ENCODE results near the gene PRR7. TPM values are rescaled to one million over a fixed set of nuclear protein-coding genes. Genes with fewer than 3 reads are reported as not detected.
A peak's percentile ranks its signal among the peaks of the same experiment; 100 is the strongest.

Gene PRR7
- polyA plus RNA-seq, 1 of the 3 experiments (the other 2 are of a cell fraction), result 17.1 TPM

DNA sequence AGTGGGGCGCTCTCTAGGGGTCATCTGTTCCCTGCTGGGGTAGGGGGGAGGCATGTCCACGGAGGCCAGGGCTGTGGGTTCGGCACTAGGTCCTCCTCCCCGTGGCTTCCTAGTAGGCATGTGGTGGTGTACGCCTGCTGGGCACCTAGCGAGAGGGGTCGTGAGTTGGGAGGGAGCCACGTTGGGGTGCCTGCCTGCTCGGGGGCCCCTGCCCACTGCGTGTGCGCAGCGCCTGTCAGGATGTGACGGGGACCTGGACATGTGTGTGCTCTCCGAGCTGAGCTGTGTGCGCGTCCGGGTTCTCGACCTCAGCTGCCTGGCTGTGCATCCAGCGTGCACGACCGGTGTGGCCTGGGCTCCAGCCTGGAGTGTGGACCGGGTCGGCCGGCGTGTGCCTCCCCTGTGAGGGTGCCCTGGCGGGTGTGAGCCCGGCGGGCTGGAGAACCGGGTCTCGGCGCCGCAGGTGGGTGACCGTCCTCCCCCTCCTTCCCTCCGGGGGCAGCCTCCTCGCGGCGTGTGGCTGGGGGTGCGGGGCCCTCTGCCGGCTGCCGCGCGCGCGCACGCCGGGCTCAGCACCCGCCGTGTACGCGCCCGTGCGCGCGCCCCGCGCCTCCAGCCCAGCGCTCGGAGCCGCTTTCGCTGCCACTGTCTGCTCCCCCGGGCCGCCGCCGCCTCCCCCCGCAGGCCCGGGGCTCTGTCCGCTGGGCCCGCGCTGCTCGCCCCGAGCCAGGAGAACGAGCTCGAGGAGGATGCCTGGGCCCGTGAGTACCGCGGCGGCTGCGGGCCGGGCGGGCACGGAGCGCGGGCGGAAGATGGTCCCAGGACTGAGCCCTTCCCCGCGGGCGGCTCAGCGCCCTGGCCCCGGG, at the start of gene PRR7 (continued):
- TF ChIP-seq, protein P1, sequence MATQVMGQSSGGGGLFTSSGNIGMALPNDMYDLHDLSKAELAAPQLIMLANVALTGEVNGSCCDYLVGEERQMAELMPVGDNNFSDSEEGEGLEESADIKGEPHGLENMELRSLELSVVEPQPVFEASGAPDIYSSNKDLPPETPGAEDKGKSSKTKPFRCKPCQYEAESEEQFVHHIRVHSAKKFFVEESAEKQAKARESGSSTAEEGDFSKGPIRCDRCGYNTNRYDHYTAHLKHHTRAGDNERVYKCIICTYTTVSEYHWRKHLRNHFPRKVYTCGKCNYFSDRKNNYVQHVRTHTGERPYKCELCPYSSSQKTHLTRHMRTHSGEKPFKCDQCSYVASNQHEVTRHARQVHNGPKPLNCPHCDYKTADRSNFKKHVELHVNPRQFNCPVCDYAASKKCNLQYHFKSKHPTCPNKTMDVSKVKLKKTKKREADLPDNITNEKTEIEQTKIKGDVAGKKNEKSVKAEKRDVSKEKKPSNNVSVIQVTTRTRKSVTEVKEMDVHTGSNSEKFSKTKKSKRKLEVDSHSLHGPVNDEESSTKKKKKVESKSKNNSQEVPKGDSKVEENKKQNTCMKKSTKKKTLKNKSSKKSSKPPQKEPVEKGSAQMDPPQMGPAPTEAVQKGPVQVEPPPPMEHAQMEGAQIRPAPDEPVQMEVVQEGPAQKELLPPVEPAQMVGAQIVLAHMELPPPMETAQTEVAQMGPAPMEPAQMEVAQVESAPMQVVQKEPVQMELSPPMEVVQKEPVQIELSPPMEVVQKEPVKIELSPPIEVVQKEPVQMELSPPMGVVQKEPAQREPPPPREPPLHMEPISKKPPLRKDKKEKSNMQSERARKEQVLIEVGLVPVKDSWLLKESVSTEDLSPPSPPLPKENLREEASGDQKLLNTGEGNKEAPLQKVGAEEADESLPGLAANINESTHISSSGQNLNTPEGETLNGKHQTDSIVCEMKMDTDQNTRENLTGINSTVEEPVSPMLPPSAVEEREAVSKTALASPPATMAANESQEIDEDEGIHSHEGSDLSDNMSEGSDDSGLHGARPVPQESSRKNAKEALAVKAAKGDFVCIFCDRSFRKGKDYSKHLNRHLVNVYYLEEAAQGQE (IDR thresholded peaks at IDR 0.05; ENCODE audit: low read depth, low read length), result no peak
- TF ChIP-seq RFX5 (IDR thresholded peaks at IDR 0.05; ENCODE audit: low read length) (no peak), FOXM1 (IDR thresholded peaks at IDR 0.05; ENCODE audit: low read depth) (no peak), JUND (IDR thresholded peaks at IDR 0.05) (no peak), GABPA (IDR thresholded peaks at IDR 0.05; ENCODE audit: low read depth) (no peak)

DNA sequence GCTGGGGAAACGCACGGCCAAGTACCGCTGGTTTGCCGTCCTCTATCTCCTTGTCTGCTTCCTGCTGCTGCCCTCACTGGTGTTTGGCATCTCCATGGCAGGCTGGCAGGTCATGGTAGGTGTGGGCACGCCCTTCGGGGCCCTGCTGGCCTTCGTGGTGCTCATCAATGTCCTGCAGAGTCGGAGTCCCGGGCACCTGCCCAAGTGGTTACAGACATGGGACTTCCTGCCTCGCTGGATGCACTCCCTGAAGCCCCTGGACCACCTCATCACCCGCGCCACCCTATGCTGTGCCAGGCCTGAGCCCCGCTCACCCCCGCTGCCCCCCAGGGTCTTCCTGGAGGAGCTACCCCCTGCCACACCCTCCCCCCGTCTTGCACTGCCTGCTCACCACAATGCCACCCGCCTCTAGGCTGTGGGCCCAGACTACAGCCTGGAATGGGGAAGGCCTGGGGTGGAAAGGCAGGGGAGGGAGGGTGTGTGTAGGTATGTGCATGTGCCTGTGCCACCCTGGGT, 48.7 kb upstream of the PRR7 start:
- Histone ChIP-seq H3K9ac (no peak overlapping the region), H3K79me2 (ENCODE audit: insufficient read depth) (no peaks in the 10 kb centered on the region), H3K9me2 (no peaks in the 10 kb centered on the region), H3K27ac (ENCODE audit: low read depth in 2 of 2, low read length in 1 of 2) (no peak overlapping the region), H4K20me1 (ENCODE audit: insufficient read depth) (no peaks in the 10 kb centered on the region), H3K27me3 (ENCODE audit: insufficient read depth) (no peaks in the 10 kb centered on the region), H2AFZ (ENCODE audit: low read depth) (no peak overlapping the region), H3F3A (replicated peaks; ENCODE audit: insufficient read depth) (peaks cover 8% of the 10 kb centered on the region), H3K4me1 (ENCODE audit: control insufficient read depth in 1 of 2, insufficient read depth in 2 of 2, low read depth in 1 of 2, low read length in 1 of 2) (peaks cover 0 to 10% of the 10 kb centered on the region in 2 experiments; a peak in 1 of 4 replicates), H3K9me3 (no peaks in the 10 kb centered on the region), H3K4me2 (no peak overlapping the region), H3K4me3 (ENCODE audit: low read depth in 2 of 2, low read length in 1 of 2) (no peak overlapping the region), H3K36me3 (replicated peaks in 1 of 2; ENCODE audit: control insufficient read depth in 1 of 2, insufficient read depth in 2 of 2, low read length in 1 of 2) (no peaks in the 10 kb centered on the region)
- WGBS (ENCODE audit: low lambda C conversion rate), result 57% methylated on average over 4 of the region's 16 CpGs
- ChIA-PET CTCF (interaction anchor here (1.0 to 12.2 kb wide), 3 partner anchors 8 to 79 kb away, joined by 3 to 318 read pairs (median 4); partner anchors contain the start of gene PRR7), POLR2A (no interaction called here)
- DNase-seq, result peak; percentile 20
- no peak for TF ChIP-seq MEF2A (IDR thresholded peaks at IDR 0.05; ENCODE audit: borderline replicate concordance, low read depth)
- no peak for TF ChIP-seq RCOR1 (IDR thresholded peaks at IDR 0.05; ENCODE audit: low read length)
- TF ChIP-seq, protein P2, sequence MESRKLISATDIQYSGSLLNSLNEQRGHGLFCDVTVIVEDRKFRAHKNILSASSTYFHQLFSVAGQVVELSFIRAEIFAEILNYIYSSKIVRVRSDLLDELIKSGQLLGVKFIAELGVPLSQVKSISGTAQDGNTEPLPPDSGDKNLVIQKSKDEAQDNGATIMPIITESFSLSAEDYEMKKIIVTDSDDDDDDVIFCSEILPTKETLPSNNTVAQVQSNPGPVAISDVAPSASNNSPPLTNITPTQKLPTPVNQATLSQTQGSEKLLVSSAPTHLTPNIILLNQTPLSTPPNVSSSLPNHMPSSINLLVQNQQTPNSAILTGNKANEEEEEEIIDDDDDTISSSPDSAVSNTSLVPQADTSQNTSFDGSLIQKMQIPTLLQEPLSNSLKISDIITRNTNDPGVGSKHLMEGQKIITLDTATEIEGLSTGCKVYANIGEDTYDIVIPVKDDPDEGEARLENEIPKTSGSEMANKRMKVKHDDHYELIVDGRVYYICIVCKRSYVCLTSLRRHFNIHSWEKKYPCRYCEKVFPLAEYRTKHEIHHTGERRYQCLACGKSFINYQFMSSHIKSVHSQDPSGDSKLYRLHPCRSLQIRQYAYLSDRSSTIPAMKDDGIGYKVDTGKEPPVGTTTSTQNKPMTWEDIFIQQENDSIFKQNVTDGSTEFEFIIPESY (IDR thresholded peaks at IDR 0.05; ENCODE audit: borderline replicate concordance, low read depth), result no peak
- no peak for TF ChIP-seq NFIC (IDR thresholded peaks at IDR 0.05; ENCODE audit: borderline replicate concordance)
- TF ChIP-seq, protein P3, sequence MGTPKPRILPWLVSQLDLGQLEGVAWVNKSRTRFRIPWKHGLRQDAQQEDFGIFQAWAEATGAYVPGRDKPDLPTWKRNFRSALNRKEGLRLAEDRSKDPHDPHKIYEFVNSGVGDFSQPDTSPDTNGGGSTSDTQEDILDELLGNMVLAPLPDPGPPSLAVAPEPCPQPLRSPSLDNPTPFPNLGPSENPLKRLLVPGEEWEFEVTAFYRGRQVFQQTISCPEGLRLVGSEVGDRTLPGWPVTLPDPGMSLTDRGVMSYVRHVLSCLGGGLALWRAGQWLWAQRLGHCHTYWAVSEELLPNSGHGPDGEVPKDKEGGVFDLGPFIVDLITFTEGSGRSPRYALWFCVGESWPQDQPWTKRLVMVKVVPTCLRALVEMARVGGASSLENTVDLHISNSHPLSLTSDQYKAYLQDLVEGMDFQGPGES (IDR thresholded peaks at IDR 0.05; ENCODE audit: low read depth, low read length), result no peak
- TF ChIP-seq TAF1 (IDR thresholded peaks at IDR 0.05; ENCODE audit: borderline replicate concordance, low read depth, low read length), result no peak

Data from SK-N-SH (cell line).